ENCODE measurements around the gene COX6A2.

The COX6A2 gene

DNA sequence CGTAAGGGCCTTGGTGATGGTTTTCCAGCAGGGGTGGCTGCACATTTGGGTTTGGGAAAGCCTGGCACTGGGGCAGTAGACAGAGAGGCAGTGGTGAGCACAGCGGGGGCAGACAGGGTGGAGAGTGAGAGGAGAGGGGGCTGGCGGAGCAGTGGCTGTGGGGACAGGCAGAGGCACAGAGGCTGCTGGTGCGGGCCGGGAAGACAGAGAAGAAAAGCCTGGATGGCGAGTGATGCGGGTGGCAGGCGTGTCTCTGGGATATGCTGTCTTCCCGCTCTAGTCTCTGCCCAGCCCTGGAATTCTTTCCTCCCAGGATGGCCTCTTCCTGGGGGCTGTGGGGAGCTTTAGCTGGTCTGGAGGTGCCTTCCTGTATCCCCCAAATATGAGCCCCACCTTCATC is 18.1 kb downstream of the COX6A2 start:
- DNase-seq (ENCODE audit: low read depth in 2 of 2): no peak

DNA sequence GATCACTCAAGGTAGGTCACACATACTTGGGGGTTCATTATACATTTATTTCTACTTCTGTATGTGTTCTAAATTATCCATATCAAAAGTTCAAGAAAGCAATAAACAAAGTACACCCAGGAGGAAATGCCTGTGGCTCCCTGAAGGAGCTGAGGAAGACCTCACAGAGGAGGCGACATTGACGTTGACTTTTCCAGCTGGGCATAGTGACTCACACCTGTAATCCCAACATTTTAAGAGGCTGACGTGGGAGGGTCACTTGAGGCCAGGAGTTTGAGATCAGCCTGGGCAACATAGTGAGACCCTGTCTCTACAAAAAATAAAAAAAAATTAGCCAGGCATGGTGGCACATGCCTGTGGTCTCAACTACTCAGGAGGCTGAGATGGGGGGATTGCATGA is 18.7 kb downstream of the COX6A2 start:
- peak in 1 of 2 experiments; percentile 4 for DNase-seq (ENCODE audit: low read depth in 2 of 2)

DNA sequence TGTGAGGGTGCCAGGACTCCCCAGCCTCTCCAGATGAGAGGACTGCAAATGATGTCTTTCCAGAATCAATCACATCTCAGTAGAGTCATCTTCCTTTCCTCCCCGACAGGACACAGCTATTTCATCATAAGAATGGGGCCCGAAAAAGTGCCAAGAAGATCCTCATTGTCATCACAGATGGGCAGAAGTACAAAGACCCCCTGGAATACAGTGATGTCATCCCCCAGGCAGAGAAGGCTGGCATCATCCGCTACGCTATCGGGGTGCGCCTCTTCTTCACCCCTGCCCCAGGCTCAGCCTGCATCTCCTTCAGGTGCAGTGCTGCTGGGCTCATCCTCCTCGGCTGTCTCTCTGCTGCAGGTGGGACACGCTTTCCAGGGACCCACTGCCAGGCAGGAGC is 20.8 kb downstream of the COX6A2 start:
- DNase-seq (ENCODE audit: low read depth in 2 of 2): no peak

- DNase-seq (ENCODE audit: low read depth in 2 of 2): no peak
Observed at GRCh38 chr16:31404353-31405064, 23.7 kb downstream of the COX6A2 start.

GRCh38 chr16:31403590-31404352 is 24.4 kb downstream of the COX6A2 start:
- no peak for DNase-seq (ENCODE audit: low read depth in 2 of 2)

- DNase-seq (ENCODE audit: low read depth in 2 of 2): no peak
Observed at GRCh38 chr16:31402687-31403086, 25.5 kb downstream of the COX6A2 start.

DNA sequence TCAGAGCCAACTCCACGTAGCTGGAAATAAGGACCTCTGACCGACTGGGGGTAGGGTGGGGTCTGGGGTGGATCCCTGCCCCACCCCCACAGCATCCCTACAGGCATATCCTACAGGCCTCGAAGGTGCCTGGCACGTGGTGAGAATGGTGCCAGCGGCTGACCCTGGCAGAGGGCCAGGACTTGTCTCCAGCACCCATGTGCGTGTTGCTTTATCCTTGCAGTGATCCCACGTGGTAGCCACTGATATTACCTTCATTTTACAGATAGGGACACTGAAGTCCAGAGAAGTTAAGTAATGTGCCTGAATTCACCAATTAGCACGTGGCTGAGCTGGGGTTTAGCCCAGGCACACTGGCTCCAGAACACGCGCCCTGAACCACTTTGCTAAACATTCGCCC is 26.7 kb downstream of the COX6A2 start:
- DNase-seq (ENCODE audit: low read depth in 2 of 2): no peak

GRCh38 chr16:31400191-31400590 is 28.0 kb downstream of the COX6A2 start:
- DNase-seq (ENCODE audit: low read depth in 2 of 2): no peak

DNA sequence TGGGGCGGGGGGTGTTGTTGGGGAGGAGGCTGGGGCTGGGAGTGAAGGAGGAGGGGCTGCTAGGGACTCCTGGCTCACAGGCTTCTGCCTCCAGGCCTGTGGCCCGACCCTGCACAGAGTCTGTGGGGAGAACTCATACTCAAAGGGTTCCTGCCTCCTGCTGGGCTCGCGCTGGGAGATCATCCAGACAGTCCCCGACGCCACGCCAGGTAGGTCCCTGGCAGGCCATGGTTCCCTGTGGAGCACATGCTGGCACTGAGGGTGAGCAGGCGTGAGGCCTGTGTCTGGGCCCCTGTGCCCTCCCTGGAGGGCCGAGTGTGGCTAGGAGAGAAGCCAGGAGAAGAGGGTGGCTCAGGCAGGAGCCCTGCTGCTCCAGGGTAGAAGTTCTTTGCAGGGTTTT is 30.5 kb downstream of the COX6A2 start:
- DNase-seq (ENCODE audit: low read depth in 2 of 2): no peak

GRCh38 chr16:31397096-31397660 is 31.0 kb downstream of the COX6A2 start:
- DNase-seq (ENCODE audit: low read depth in 2 of 2): no peak

- DNase-seq (ENCODE audit: low read depth in 2 of 2): no peak
Observed at GRCh38 chr16:31395647-31396046, 32.5 kb downstream of the COX6A2 start.

DNA sequence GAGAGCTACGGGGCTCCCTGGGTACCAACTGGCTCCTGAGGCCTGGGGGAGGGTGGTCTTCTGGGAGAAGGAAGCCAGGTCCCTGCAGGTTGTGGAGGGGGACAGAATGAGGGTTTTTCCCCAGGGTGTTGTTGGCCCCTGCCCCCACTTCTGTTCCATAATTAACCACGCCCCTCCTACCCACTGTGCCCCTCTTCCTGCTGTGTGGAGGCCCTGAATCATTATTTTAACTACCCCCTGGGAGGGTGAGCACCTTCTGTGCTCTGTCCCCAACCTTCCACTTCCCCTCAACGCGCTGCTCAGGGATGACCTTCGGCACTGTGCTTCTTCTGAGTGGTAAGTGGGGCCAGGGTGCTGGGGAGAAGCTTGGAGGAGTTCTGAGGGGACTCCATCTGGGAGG is 35.1 kb downstream of the COX6A2 start, which contains the start of gene ITGAD:
TSS of gene ITGAD (plus strand) at position 280 of the 400 bp plus-strand sequence. CDS start at position 306, 26 bp downstream.
- no peak for DNase-seq (ENCODE audit: low read depth in 2 of 2)

- no peak for DNase-seq (ENCODE audit: low read depth in 2 of 2)
Observed at GRCh38 chr16:31390504-31391041, 37.6 kb downstream of the COX6A2 start.

GRCh38 chr16:31388535-31388934 is 39.6 kb downstream of the COX6A2 start:
- no peak for DNase-seq (ENCODE audit: low read depth in 2 of 2)

- DNase-seq (ENCODE audit: low read depth in 2 of 2): no peak
Observed at GRCh38 chr16:31386157-31386984, 41.8 kb downstream of the COX6A2 start.

- no peak for DNase-seq (ENCODE audit: low read depth in 2 of 2)
Observed at GRCh38 chr16:31385680-31386079, 42.5 kb downstream of the COX6A2 start.

GRCh38 chr16:31382485-31383161 is 45.5 kb downstream of the COX6A2 start:
- peak in 1 of 2 experiments; percentile 1 for DNase-seq (ENCODE audit: low read depth in 2 of 2)

DNA sequence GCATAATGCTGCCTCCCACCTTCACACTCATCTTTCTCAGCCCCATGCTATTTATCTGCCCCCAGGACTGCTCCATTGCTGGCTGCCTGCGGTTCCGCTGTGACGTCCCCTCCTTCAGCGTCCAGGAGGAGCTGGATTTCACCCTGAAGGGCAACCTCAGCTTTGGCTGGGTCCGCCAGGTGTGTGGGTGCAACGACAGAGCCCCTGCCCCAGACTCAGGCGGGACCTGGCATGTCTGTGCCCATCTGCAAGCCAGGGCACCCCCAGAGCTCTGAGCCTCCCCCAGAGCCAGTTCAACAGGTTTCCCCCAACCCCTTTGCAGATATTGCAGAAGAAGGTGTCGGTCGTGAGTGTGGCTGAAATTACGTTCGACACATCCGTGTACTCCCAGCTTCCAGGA is 48.0 kb downstream of the COX6A2 start:
- DNase-seq (ENCODE audit: low read depth in 2 of 2): no peak
